BE2C (cell line): Measurements from ENCODE around the gene CIB2.
A peak's percentile ranks its signal among the peaks of the same experiment; 100 is the strongest.

Source experiments
- DNase-seq: peaks from one replicate; pipeline ENCODE4 v3.0.0-alpha.2; 2020
- H3K27me3 ChIP-seq: fragments of 250-450 bp; sonication (Bioruptor Pico); 2 replicates; pipeline ENCODE4 v1.5.1; 2020; ENCODE audit warnings: mild to moderate bottlenecking
- H3K36me3 ChIP-seq: fragments of 250-450 bp; sonication (Bioruptor Pico); 2 replicates; pipeline ENCODE4 v1.5.1; 2020; ENCODE audit warnings: mild to moderate bottlenecking
- H3K4me1 ChIP-seq: fragments of 250-450 bp; sonication (Bioruptor Pico); 2 replicates; pipeline ENCODE4 v1.5.1; 2020
- H3K4me3 ChIP-seq: 2 replicates; pipeline ENCODE4 v1.5.1; 2011; ENCODE audit warnings: low read depth, low read length
- H3K9me3 ChIP-seq: fragments of 250-450 bp; sonication (Bioruptor Pico); 2 replicates; pipeline ENCODE4 v1.5.1; 2020
- TF ChIP-seq, protein P1 (sequence below): IDR thresholded peaks from 2 replicates; pipeline ENCODE4 v1.5.1; 2012; ENCODE audit warnings: mild to moderate bottlenecking, low read depth, low read length

CIB2 gene

DNA sequence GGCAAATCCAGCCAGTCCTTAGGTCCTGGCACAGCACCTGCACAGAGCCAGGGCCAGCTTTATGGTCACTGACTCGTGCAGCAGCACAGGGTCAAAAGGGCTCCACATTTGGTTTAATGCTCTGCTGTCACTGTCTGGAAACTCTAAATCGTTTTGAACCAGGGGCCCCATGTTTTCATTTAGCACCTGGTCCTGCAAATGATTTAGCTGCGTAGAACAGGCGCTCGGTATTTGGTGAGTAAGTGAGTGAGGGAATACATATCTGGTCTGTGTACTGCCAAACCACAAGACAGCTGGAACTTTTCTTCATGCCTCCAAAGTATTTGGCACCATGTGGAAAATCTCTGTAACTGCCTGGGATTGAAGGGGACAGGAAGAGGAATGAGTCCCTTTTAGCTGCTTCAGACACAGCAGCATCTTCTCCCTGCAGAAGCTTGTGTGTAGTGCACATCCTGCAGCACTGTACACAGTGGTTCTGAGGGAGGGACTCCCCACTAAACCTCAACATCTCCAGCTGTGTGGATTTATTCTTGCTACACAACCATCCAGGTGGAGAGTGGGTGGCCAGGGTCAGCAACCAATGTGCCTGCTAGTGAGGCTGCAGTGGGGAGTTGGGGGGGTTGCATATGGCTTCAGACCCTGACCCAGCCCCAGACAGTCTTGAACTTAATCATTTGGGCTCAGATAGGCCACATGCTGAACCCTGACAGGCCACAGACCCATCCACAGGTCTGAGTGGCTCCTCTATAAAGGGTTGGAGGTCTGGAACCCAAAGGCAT is 37.8 kb downstream of the CIB2 start:
- H3K36me3 ChIP-seq: no peaks in the 10 kb centered on the region
- H3K4me3 ChIP-seq: no peak overlapping the region
- H3K4me1 ChIP-seq: no peaks in the 10 kb centered on the region
- TF ChIP-seq, protein P1, sequence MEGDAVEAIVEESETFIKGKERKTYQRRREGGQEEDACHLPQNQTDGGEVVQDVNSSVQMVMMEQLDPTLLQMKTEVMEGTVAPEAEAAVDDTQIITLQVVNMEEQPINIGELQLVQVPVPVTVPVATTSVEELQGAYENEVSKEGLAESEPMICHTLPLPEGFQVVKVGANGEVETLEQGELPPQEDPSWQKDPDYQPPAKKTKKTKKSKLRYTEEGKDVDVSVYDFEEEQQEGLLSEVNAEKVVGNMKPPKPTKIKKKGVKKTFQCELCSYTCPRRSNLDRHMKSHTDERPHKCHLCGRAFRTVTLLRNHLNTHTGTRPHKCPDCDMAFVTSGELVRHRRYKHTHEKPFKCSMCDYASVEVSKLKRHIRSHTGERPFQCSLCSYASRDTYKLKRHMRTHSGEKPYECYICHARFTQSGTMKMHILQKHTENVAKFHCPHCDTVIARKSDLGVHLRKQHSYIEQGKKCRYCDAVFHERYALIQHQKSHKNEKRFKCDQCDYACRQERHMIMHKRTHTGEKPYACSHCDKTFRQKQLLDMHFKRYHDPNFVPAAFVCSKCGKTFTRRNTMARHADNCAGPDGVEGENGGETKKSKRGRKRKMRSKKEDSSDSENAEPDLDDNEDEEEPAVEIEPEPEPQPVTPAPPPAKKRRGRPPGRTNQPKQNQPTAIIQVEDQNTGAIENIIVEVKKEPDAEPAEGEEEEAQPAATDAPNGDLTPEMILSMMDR: no peak
- no peaks in the 10 kb centered on the region for H3K9me3 ChIP-seq
- H3K27me3 ChIP-seq: no peaks in the 10 kb centered on the region
- no peak for DNase-seq

DNA sequence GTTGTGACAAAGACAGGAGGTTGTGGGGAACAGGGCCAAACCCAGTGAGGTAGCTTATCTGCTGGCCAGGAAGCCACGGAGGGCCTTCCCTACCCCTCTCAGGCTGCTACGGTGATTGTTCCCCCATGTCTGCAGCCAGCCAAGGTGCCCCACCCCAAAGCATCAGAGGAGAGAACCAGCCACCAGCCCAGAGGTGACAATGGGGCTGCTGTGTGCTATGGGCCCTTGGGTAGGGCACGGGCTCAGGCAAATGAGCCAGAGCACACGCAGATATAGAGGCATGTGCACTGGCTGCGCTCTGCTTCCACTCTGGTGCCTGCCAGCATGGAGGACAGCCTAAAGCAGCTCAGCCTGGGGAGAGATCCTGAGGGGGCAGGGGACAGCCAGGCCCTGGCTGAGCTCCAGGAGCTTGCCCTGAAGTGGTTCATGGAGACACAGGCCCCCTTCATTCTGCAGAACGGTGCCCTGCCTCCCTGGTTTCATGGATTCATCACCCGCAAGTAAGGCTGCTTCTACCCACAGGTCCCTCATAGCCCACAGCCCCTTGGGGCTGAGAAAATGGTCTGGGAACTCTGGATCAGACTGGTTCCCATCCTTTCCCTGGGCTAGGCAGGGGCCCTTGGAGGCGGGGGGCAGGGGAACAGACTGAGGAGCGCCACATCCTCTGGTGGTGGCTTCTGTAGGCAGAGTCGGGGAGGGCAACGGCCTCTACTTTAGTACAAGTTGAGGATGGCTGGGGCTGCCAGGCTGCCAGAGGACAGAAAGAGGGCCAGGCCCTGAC is 38.8 kb downstream of the CIB2 start, which contains the start of gene SH2D7:
SH2D7 (plus strand) TSS at position 301 of the 781 bp plus-strand sequence; CDS start at position 325, 24 bp downstream.
- TF ChIP-seq, protein P1: no peak
- Histone ChIP-seq H3K9me3 (no peaks in the 10 kb centered on the region), H3K4me3 (no peak within 1 kb of the TSS), H3K36me3 (no peaks in the 10 kb centered on the region), H3K27me3 (no peaks in the 10 kb centered on the region), H3K4me1 (no peaks in the 10 kb centered on the region)
- peak; percentile 35 for DNase-seq

DNA sequence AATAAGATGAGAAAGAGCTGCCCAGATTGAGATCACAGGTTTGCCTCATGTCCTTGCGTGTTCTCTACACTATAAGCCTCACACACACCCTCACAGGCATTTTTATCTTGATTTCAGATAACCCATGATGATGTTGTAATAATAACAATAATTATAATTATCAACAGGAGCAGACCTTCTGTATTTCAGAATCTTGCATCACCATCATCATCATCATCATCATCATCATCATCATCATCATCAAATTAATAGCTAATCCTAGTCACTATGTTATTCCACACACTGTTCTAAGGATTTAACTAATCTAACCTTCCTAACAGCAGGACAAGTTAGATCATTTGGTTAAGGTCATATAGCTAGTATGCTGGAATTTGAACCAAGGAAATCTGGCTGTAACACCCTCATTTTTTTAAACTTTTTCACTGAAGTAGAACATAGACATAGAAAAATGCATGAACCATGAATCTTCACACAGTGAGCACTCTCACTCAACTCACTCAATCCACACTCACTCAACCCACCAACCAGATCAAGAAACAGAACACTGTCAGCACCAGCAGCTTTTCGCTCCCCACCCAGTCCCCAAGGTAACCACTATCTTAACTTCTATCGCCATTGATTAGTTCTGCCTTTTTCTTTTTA is 40.7 kb downstream of the CIB2 start:
- Histone ChIP-seq H3K9me3 (no peaks in the 10 kb centered on the region), H3K4me3 (no peak overlapping the region), H3K4me1 (no peaks in the 10 kb centered on the region), H3K27me3 (no peaks in the 10 kb centered on the region), H3K36me3 (no peaks in the 10 kb centered on the region)
- no peak for DNase-seq
- TF ChIP-seq, protein P1: no peak

DNA sequence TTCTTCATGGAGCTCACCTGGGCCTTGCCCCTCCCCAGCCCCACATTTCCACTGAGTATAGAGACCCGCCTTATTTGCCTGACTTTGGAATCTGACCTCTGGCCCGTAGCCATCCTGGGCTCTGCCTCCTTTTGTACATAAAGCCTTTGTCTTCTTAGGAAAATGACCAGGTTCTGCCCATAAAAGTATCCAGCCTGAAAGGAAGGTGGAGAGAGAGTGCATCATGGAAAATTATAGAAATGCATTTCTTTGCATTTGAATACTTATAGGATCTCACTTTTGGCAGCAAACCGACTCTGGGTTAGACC is 42.5 kb downstream of the CIB2 start:
- DNase-seq: no peak
- Histone ChIP-seq H3K4me3 (no peak overlapping the region), H3K36me3 (no peaks in the 10 kb centered on the region), H3K9me3 (no peaks in the 10 kb centered on the region), H3K4me1 (no peaks in the 10 kb centered on the region), H3K27me3 (no peaks in the 10 kb centered on the region)
- TF ChIP-seq, protein P1: no peak

DNA sequence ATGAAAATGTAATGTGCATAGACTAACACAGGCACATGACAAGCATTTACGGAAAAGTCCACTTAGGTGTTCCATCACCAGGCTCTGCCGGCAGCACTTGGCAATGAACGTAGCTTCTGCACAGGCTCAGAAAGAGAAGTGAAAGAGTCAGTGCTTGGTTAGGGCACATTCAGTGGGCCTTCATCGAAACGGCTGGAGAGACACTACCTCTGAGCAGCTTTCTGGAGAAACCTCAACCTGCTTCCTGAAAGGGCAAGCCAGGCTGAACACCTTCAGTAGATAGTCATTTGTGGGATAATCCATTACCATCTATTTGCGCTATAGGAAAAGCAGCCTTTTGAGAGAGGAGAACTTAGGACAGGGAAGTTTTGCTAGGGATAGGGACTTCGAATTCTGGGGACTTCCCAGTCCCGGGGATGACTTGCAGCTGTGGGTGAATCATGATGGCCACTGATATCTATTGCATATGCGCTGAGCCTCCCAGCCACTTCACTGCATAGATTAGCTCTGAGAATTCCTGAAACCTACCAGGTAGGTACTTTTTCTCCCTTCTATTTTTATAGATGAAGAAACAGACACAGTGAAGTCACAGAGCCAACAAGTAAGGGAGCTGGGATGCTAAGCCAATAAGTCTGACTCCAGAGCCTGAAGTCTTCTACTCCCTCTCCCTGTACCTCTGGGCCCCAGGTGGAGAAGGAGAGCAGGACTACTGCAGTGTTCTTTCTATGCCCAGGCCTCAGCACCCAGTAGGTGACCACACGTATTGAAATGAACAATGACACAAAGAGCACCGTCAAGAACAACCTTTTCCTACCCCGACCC is 43.1 kb downstream of the CIB2 start:
- no peaks in the 10 kb centered on the region for H3K27me3 ChIP-seq
- no peak for DNase-seq
- no peaks in the 10 kb centered on the region for H3K9me3 ChIP-seq
- H3K4me1 ChIP-seq: no peaks in the 10 kb centered on the region
- TF ChIP-seq, protein P1: no peak
- H3K4me3 ChIP-seq: no peak overlapping the region
- no peaks in the 10 kb centered on the region for H3K36me3 ChIP-seq
